HEK293 (cell line): ENCODE data around the gene EML4.

Experiments
- CTCF ChIA-PET: fragments of 350-600 bp; formaldehyde crosslinking; extraction: SDS; loops from one replicate; lab custom pipeline; 2021; ENCODE audit warnings: antibody characterized with exemption; lab: Yijun Ruan, JAX
- POLR2A ChIA-PET: fragments of 300-600 bp; formaldehyde crosslinking; extraction: SDS; loops from one replicate; lab custom pipeline; 2020; ENCODE audit warnings: antibody characterized with exemption, inconsistent platforms; lab: Yijun Ruan, JAX
- H3K27ac ChIP-seq: fragments of 200-500 bp; sonication (Bioruptor generic); 2 replicates; pipeline ENCODE4 v1.5.1; 2014; ENCODE audit warnings: low read depth, low read length, control low read depth, inconsistent platforms; ENCODE audit errors: extremely low read depth
- H3K36me3 ChIP-seq, 2 experiments: fragments of 200-500 bp in 1 of 2; sonication (Bioruptor generic) in 1 of 2; 1 replicate in 1 of 2; 2 replicates in 1 of 2; pipeline ENCODE4 v1.5.1; 2014 to 2017; ENCODE audit warnings: inconsistent platforms in 2 of 2, low read length in 2 of 2; ENCODE audit not compliant: control insufficient read depth in 2 of 2, insufficient read depth in 1 of 2
- H3K4me1 ChIP-seq: fragments of 200-500 bp; sonication (Bioruptor generic); 2 replicates; pipeline ENCODE4 v1.5.1; 2014; ENCODE audit warnings: mild to moderate bottlenecking, low read length, inconsistent platforms; ENCODE audit not compliant: control insufficient read depth, insufficient read depth
- H3K4me3 ChIP-seq: 2 replicates; pipeline ENCODE4 v1.5.1; 2011; ENCODE audit warnings: low read depth, mild to moderate bottlenecking, control low read depth, low read length, moderate library complexity
- H3K9me3 ChIP-seq: fragments of 200-500 bp; sonication (Bioruptor generic); 2 replicates; pipeline ENCODE4 v1.5.1; 2014; ENCODE audit warnings: low read depth, low read length, inconsistent platforms; ENCODE audit not compliant: control insufficient read depth, insufficient read depth
- GFI1B ChIP-seq: fragments of 450-650 bp; formaldehyde crosslinking; IDR thresholded peaks from 2 replicates; pipeline ENCODE4 v1.5.1; 2016; ENCODE audit warnings: missing biosample characterization, missing genetic modification characterization
- GLIS2 ChIP-seq: fragments of 450-650 bp; formaldehyde crosslinking; IDR thresholded peaks from 2 replicates; pipeline ENCODE4 v1.5.1; 2016; ENCODE audit warnings: missing biosample characterization, missing genetic modification characterization
- KLF7 ChIP-seq: fragments of 450-650 bp; formaldehyde crosslinking; IDR thresholded peaks from 2 replicates; pipeline ENCODE4 v1.5.1; 2016; ENCODE audit warnings: missing biosample characterization, missing genetic modification characterization, borderline replicate concordance
- SCRT1 ChIP-seq: fragments of 450-650 bp; formaldehyde crosslinking; IDR thresholded peaks from 2 replicates; pipeline ENCODE4 v1.5.1; 2016; ENCODE audit warnings: missing biosample characterization, missing genetic modification characterization, borderline replicate concordance
- SCRT2 ChIP-seq: fragments of 450-650 bp; formaldehyde crosslinking; IDR thresholded peaks from 2 replicates; pipeline ENCODE4 v1.5.1; 2016; ENCODE audit warnings: missing biosample characterization, missing genetic modification characterization
- SETDB1 ChIP-seq: IDR thresholded peaks from one replicate; pipeline ENCODE4 v1.6.1; 2017; ENCODE audit warnings: mild to moderate bottlenecking, low read length, moderate library complexity, mixed read lengths; ENCODE audit not compliant: insufficient read length
- ZBTB21 ChIP-seq: fragments of 450-650 bp; formaldehyde crosslinking; IDR thresholded peaks from 2 replicates; pipeline ENCODE4 v1.5.1; 2017; ENCODE audit warnings: missing biosample characterization, missing genetic modification characterization
- ZFP41 ChIP-seq: fragments of 450-650 bp; formaldehyde crosslinking; IDR thresholded peaks from 2 replicates; pipeline ENCODE4 v1.5.1; 2016; ENCODE audit warnings: missing biosample characterization, missing genetic modification characterization, borderline replicate concordance
- ZNF132 ChIP-seq: fragments of 450-650 bp; formaldehyde crosslinking; IDR thresholded peaks from 2 replicates; pipeline ENCODE4 v1.5.1; 2017; ENCODE audit warnings: missing biosample characterization, missing genetic modification characterization, borderline replicate concordance
- ZNF16 ChIP-seq: fragments of 450-650 bp; formaldehyde crosslinking; IDR thresholded peaks from 2 replicates; pipeline ENCODE4 v1.5.1; 2016; ENCODE audit warnings: low read depth, missing biosample characterization, missing genetic modification characterization
- ZNF248 ChIP-seq: fragments of 450-650 bp; formaldehyde crosslinking; IDR thresholded peaks from 2 replicates; pipeline ENCODE4 v1.5.1; 2017; ENCODE audit warnings: missing biosample characterization, missing genetic modification characterization
- ZNF266 ChIP-seq: fragments of 450-650 bp; formaldehyde crosslinking; IDR thresholded peaks from 2 replicates; pipeline ENCODE4 v1.5.1; 2016; ENCODE audit warnings: missing biosample characterization, missing genetic modification characterization, low read depth
- ZNF529 ChIP-seq: fragments of 450-650 bp; formaldehyde crosslinking; IDR thresholded peaks from 2 replicates; pipeline ENCODE4 v1.5.1; 2017; ENCODE audit warnings: missing genetic modification characterization, missing biosample characterization; ENCODE audit not compliant: insufficient replicate concordance
- ZNF560 ChIP-seq: fragments of 450-650 bp; formaldehyde crosslinking; IDR thresholded peaks from 2 replicates; pipeline ENCODE4 v1.5.1; 2017; ENCODE audit warnings: missing biosample characterization, missing genetic modification characterization, borderline replicate concordance
- ZNF571 ChIP-seq: fragments of 450-650 bp; formaldehyde crosslinking; IDR thresholded peaks from 2 replicates; pipeline ENCODE4 v1.5.0; 2017; ENCODE audit warnings: missing biosample characterization, missing genetic modification characterization
- ZNF664 ChIP-seq: fragments of 450-650 bp; formaldehyde crosslinking; IDR thresholded peaks from 2 replicates; pipeline ENCODE4 v1.5.1; 2016; ENCODE audit warnings: missing biosample characterization, missing genetic modification characterization
- ZNF747 ChIP-seq: fragments of 450-650 bp; formaldehyde crosslinking; IDR thresholded peaks from 2 replicates; pipeline ENCODE4 v1.5.1; 2016; ENCODE audit warnings: missing biosample characterization, missing genetic modification characterization
- TF ChIP-seq, protein P1 (sequence below): fragments of 450-650 bp; formaldehyde crosslinking; IDR thresholded peaks from 2 replicates; pipeline ENCODE4 v1.5.1; 2016; ENCODE audit warnings: missing biosample characterization, missing genetic modification characterization, borderline replicate concordance
- TF ChIP-seq, protein P2 (sequence below): fragments of 450-650 bp; formaldehyde crosslinking; IDR thresholded peaks from 2 replicates; pipeline ENCODE4 v1.5.1; 2016; ENCODE audit warnings: missing biosample characterization, missing genetic modification characterization
- TF ChIP-seq, protein P3 (sequence below): fragments of 450-650 bp; formaldehyde crosslinking; IDR thresholded peaks from 2 replicates; pipeline ENCODE4 v1.5.1; 2016; ENCODE audit warnings: missing biosample characterization, missing genetic modification characterization

EML4 gene

DNA sequence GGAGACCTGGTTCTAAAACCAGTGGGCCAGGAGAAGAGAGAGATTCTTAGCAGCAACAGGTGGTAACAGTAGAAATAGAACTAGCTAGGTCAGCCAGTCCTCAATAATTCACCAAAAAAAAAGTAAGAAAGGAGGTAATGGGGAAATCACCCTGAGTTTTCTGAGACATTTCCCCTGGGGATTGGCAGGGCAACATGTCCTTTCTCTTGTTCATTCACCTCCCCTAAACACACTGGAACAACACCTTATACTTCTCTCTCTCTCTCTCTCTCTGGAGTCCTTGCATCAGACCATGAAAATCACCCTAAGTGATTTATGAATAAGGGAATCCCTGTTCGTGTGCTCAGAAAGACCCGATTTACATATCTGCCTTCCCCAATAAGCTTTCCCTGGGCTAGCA, 127.1 kb downstream of the EML4 start:
- H3K9me3 ChIP-seq, result no peaks in the 10 kb centered on the region
- ChIA-PET POLR2A (no interaction called here), CTCF (interaction anchor here (0.9 kb wide), 1 partner anchor 210 kb away, joined by 3 read pairs; no protein-coding TSS in a partner anchor)
- TF ChIP-seq, protein P1, sequence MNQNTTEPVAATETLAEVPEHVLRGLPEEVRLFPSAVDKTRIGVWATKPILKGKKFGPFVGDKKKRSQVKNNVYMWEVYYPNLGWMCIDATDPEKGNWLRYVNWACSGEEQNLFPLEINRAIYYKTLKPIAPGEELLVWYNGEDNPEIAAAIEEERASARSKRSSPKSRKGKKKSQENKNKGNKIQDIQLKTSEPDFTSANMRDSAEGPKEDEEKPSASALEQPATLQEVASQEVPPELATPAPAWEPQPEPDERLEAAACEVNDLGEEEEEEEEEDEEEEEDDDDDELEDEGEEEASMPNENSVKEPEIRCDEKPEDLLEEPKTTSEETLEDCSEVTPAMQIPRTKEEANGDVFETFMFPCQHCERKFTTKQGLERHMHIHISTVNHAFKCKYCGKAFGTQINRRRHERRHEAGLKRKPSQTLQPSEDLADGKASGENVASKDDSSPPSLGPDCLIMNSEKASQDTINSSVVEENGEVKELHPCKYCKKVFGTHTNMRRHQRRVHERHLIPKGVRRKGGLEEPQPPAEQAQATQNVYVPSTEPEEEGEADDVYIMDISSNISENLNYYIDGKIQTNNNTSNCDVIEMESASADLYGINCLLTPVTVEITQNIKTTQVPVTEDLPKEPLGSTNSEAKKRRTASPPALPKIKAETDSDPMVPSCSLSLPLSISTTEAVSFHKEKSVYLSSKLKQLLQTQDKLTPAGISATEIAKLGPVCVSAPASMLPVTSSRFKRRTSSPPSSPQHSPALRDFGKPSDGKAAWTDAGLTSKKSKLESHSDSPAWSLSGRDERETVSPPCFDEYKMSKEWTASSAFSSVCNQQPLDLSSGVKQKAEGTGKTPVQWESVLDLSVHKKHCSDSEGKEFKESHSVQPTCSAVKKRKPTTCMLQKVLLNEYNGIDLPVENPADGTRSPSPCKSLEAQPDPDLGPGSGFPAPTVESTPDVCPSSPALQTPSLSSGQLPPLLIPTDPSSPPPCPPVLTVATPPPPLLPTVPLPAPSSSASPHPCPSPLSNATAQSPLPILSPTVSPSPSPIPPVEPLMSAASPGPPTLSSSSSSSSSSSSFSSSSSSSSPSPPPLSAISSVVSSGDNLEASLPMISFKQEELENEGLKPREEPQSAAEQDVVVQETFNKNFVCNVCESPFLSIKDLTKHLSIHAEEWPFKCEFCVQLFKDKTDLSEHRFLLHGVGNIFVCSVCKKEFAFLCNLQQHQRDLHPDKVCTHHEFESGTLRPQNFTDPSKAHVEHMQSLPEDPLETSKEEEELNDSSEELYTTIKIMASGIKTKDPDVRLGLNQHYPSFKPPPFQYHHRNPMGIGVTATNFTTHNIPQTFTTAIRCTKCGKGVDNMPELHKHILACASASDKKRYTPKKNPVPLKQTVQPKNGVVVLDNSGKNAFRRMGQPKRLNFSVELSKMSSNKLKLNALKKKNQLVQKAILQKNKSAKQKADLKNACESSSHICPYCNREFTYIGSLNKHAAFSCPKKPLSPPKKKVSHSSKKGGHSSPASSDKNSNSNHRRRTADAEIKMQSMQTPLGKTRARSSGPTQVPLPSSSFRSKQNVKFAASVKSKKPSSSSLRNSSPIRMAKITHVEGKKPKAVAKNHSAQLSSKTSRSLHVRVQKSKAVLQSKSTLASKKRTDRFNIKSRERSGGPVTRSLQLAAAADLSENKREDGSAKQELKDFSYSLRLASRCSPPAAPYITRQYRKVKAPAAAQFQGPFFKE, result no peak
- no peak for TF ChIP-seq ZFP41 (tag by site-specific recombination)
- TF ChIP-seq ZNF747 (tag by site-specific recombination), result no peak
- no peak for TF ChIP-seq KLF7 (tag by site-specific recombination)
- peak; percentile 88 for TF ChIP-seq SCRT2 (tag by site-specific recombination)
- no peak for TF ChIP-seq GFI1B (tag by site-specific recombination)
- no peak for TF ChIP-seq ZNF529 (tag by site-specific recombination)
- 0 out of 2 replicates have a peak, but pooled peaks have one; percentile 10 for TF ChIP-seq SCRT1 (tag by site-specific recombination)
- TF ChIP-seq, protein P2, sequence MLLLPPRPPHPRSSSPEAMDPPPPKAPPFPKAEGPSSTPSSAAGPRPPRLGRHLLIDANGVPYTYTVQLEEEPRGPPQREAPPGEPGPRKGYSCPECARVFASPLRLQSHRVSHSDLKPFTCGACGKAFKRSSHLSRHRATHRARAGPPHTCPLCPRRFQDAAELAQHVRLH (tag by site-specific recombination), result no peak
- H3K4me3 ChIP-seq, result no peak overlapping the region
- H3K36me3 ChIP-seq, result peaks cover 37 to 62% of the 10 kb centered on the region in 2 experiments
- no peaks in the 10 kb centered on the region for H3K4me1 ChIP-seq
- no peak overlapping the region for H3K27ac ChIP-seq

DNA sequence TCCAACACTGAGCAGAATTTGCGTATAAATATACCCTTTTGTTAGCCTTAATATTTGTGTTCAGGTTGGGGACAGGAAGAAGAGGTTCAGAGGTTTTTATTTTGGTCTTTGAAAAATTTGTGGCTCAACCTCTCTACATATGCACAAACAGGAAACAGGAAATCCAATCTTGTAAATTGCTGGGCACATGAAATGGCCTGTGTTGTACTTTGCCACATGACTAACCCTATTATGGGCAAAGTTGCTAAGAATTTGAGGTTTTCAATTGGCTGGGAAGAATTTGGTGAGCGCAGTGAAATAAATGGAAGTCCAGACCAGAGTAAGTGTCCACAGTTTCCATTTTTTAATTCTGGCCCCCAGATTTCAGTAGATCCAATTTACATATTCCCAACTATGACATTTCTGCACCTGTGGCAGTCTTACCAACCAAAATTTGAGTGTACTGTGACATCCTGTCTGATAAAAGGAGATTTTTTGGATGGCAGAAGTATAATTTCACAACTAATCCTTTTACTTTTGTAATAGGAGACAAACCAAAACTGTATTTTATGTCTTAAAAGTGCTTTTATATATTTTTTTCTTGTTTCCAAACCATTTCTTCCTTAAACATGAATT, 128.3 kb downstream of the EML4 start:
- Histone ChIP-seq H3K4me1 (no peaks in the 10 kb centered on the region), H3K36me3 (peaks cover 35 to 54% of the 10 kb centered on the region in 2 experiments), H3K27ac (no peak overlapping the region), H3K4me3 (no peak overlapping the region), H3K9me3 (no peaks in the 10 kb centered on the region)
- TF ChIP-seq ZNF132, result no peak
- POLR2A ChIA-PET, result no interaction called here
- CTCF ChIA-PET, result no interaction called here

DNA sequence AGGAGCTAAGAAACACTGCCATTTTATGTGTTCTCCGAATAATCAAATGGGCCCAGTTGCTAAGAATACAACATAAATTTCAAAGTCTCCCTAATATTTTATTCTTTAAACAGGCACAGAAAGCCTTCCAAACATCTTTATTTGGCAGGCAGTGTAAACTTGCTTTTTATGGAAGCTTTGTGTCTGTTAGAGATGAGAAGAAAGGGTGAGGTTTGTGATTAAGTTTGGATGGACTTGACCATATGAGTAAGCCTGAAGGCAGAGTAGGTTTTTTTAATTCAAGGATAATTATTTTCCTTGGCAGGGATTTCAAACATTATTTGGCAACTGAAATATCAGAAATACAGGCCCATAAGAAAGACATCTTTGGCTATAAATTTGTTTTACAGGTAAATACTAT, 129.0 kb downstream of the EML4 start:
- Histone ChIP-seq H3K27ac (no peak overlapping the region), H3K4me1 (no peaks in the 10 kb centered on the region), H3K9me3 (no peaks in the 10 kb centered on the region), H3K36me3 (peaks cover 38 to 53% of the 10 kb centered on the region in 2 experiments), H3K4me3 (no peak overlapping the region)
- no peak for TF ChIP-seq SETDB1
- TF ChIP-seq ZNF529 (tag by site-specific recombination), result no peak
- TF ChIP-seq ZNF266 (tag by site-specific recombination), result no peak
- TF ChIP-seq ZNF571 (tag by site-specific recombination), result no peak
- TF ChIP-seq ZNF16, result no peak
- TF ChIP-seq, protein P3, sequence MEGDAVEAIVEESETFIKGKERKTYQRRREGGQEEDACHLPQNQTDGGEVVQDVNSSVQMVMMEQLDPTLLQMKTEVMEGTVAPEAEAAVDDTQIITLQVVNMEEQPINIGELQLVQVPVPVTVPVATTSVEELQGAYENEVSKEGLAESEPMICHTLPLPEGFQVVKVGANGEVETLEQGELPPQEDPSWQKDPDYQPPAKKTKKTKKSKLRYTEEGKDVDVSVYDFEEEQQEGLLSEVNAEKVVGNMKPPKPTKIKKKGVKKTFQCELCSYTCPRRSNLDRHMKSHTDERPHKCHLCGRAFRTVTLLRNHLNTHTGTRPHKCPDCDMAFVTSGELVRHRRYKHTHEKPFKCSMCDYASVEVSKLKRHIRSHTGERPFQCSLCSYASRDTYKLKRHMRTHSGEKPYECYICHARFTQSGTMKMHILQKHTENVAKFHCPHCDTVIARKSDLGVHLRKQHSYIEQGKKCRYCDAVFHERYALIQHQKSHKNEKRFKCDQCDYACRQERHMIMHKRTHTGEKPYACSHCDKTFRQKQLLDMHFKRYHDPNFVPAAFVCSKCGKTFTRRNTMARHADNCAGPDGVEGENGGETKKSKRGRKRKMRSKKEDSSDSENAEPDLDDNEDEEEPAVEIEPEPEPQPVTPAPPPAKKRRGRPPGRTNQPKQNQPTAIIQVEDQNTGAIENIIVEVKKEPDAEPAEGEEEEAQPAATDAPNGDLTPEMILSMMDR (tag by site-specific recombination), result no peak
- no peak for TF ChIP-seq ZNF664 (tag by site-specific recombination)
- no peak for TF ChIP-seq ZNF747 (tag by site-specific recombination)
- TF ChIP-seq ZBTB21 (tag by site-specific recombination), result no peak
- TF ChIP-seq ZNF248, result no peak
- TF ChIP-seq ZNF560, result no peak
- no peak for TF ChIP-seq GLIS2 (tag by site-specific recombination)
- ChIA-PET CTCF (interaction anchor here (0.6 to 1.2 kb wide), 2 partner anchors 203 to 280 kb away, joined by 3 to 6 read pairs; no protein-coding TSS in a partner anchor), POLR2A (no interaction called here)
